Renal pelvis (tissue), 3 donors: ENCODE measurements around the gene KLRC2. TPM values are rescaled to one million over a fixed set of nuclear protein-coding genes. Genes with fewer than 3 reads are reported as not detected.

Source experiments
- polyA plus RNA-seq, 3 donors: library from polyadenylated mRNA; unstranded; fragments of 120-200 nt; gene quantifications; one replicate each; pipeline ENCODE4 v1.2.1, GENCODE V29; 2013; ENCODE audit not compliant: insufficient read length in 3 of 3

KLRC2 gene
- polyA plus RNA-seq, 3 donors, result 0.31 TPM; not detected in 2

Other genes with a start within 250 kb of the KLRC2 start
- gene GABARAPL1, start 223.1 kb downstream of the KLRC2 start, polyA plus RNA-seq, result 10 to 100 TPM; 60.9 to 80.7 (median 72.0) TPM
- gene KLRD1, start 128.1 kb downstream of the KLRC2 start, polyA plus RNA-seq, result under 1 TPM; 0.24 to 0.65 (median 0.47) TPM
- 1 to 10 TPM in 1 of 3 donors, under 1 TPM in 2; 0.53 to 1.2 (median 0.97) TPM for gene KLRK1, start 46.0 kb downstream of the KLRC2 start, polyA plus RNA-seq
- gene KLRC4, start 26.3 kb downstream of the KLRC2 start, polyA plus RNA-seq, result not detected
- under 1 TPM in 1 of 3 donors, not detected in 2; 0.25 TPM for gene KLRC3, start 15.4 kb downstream of the KLRC2 start, polyA plus RNA-seq
- under 1 TPM; 0.64 to 0.84 (median 0.78) TPM for gene KLRC1, start 17.4 kb upstream of the KLRC2 start, polyA plus RNA-seq
- 1 to 10 TPM in 2 of 3 donors, under 1 TPM in 1; 0.60 to 1.3 (median 1.3) TPM for gene EIF2S3B, start 69.9 kb upstream of the KLRC2 start, polyA plus RNA-seq
- 10 to 100 TPM; 36.4 to 43.2 (median 41.1) TPM for gene MAGOHB, start 177.6 kb upstream of the KLRC2 start, polyA plus RNA-seq
- 1 to 10 TPM in 2 of 3 donors, under 1 TPM in 1; 0.67 to 1.8 (median 1.1) TPM for gene STYK1, start 238.0 kb upstream of the KLRC2 start, polyA plus RNA-seq